ENCODE measurements around the gene MAP3K6.

- TF ChIP-seq EZH2 (IDR thresholded peaks at IDR 0.05; ENCODE audit: borderline replicate concordance, insufficient read depth, low read length, poor library complexity, severe bottlenecking) (no peak), CTCF (IDR thresholded peaks at IDR 0.05; ENCODE audit: poor library complexity, severe bottlenecking) (no peak), TAF1 (IDR thresholded peaks at IDR 0.05; ENCODE audit: low read depth) (no peak), POLR2AphosphoS5 (IDR thresholded peaks at IDR 0.05) (no peak)
Measured at GRCh38 chr1:27374362-27375086, 7.8 kb upstream of the MAP3K6 start, which contains the start of gene FCN3.

All from neural cell (in vitro differentiated cells).